ENCODE measurements around the gene PPFIA1.

The PPFIA1 gene

GRCh38 chr11:70419307-70420007, 149.0 kb downstream of the PPFIA1 start:
- no peak for DNase-seq

- DNase-seq: no peak
These were observed 149.5 kb downstream of the PPFIA1 start for GRCh38 chr11:70420008-70420464.

- DNase-seq: no peak
These were observed 150.0 kb downstream of the PPFIA1 start for GRCh38 chr11:70420496-70420895.

DNA sequence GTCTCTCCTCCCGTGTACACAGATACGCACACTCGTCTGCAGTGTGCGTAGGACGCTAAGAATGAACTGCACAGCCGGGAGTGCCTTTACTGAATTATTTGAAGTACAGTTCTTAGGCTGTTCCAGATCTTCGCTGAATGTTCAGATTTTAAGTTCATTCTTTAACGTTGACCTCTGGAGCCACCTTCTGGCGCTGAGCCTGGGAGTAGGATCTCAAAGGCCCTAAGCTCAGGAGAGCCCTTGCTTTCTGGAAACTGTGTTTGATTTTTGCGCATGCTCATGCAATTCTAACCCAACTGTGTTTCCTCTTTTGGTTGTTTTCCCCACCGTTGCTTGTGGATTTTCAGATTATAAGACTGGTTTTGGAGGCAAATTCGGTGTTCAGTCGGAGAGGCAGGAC, 150.6 kb downstream of the PPFIA1 start:
- no peak for DNase-seq

DNA sequence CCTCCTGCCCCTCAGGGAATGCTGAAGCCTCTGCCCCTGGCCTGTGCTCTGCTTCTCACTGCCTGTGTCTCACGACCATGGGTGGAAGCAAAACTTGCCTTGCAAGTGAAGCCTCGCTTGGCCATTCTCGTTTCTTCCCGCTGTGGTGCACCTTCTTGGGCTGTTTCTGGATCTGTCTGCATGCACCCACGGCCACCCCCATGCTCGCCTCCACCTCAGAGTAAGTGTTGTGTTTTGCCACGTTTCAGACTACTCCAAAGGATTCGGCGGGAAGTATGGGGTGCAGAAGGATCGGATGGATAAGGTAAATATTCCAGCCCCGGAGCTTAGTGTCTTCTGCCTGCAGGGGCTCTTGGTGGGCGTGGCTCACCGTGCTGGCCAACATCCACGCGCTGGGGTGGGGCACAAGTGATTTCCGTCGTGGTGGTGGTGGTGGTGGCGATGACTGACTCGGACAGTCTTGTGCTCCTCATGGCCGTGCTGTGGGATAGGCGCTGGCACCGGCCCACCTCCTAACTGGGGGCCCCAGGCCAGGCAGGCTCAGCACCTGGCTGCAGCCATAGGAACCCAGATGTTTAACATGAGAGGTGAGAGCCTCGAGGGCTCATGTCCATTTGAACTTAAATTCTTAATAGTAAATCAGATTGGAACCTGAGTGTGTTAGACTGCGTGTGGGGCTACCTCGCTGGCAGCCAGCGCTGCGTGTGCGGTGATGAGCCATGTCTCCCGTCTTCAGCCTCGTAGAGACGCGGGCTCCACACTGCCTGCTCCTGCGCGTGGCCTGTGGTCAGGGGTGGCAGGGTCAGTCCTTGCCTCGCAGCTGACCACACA, 152.4 kb downstream of the PPFIA1 start:
- no peak for DNase-seq

DNA sequence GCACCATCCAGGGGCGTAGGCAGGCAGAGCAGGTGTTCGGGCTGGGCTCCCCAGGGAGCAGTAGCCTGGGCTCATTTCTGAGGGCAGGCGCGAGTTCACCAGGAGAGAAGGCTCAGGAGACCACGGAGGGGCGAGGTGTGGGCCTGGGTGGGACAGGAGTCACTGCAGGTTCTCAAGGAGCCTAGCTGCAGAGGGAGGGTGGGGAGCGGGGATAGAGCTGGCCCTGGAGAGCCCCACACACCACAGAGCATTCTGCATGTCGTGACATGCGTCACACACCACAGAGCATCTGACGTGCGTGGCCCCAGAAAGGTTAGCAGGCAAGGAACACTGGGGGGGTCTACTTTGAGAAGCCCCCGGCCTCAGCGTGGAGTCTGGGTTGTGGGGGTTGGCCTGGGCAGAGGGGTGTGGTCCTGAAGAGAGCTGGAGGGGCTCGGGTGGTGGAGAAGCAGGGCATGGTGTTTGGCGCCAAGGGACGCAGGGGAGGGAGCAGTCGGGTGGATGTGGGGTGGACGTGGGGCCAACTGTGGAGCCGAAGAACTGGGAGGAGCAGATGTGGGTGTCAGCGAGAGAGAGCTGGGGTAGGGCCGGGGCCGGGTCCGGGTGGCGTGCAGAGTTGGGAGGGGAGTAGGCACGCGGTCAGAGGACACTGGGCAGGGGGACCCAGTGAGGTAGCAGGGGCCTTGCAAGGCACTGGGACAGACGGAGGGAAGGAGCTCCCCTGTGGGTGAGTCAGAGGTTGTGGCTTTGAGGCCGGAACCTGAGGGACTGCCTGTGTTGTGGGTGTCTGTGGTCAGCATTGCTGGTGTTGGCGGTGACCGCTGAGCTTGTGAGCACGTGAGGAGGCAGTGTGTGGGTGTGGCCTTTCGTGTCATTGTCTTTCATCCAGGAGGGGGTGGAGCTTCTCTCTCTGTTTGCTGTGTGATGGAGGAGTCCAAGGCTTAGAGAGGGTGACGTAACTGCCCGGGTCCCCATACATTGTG, 153.3 kb downstream of the PPFIA1 start:
- no peak for DNase-seq

DNA sequence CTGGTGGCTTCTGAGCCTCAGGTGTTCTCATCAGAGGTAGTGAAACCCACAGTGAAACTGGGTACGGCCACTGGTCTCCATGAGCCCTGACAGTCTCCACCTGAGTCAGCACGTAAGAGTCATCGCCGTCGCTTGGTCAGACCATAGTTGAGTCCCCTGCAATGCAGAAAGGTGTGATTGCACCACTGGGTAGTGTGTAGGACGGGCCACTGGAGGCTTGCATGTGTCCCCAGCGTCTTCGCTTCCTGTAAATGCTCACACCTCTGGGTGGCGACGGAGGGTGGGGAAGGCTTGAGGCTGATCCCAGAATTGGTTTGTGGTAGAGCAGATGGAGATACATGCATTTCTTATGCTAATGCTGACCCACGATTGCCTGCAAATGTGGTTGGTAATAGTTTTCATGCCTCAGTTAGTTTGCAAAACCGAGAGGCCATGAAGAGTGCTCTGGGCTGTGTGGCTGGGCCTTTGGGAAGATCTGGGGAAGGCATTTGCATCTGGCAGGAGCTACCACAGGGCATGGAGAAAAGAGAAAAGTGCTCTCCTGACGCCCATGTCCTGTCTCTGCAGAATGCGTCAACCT, 154.4 kb downstream of the PPFIA1 start:
- no peak for DNase-seq

- no peak for DNase-seq
These were observed 156.9 kb downstream of the PPFIA1 start for GRCh38 chr11:70427436-70427835.

DNA sequence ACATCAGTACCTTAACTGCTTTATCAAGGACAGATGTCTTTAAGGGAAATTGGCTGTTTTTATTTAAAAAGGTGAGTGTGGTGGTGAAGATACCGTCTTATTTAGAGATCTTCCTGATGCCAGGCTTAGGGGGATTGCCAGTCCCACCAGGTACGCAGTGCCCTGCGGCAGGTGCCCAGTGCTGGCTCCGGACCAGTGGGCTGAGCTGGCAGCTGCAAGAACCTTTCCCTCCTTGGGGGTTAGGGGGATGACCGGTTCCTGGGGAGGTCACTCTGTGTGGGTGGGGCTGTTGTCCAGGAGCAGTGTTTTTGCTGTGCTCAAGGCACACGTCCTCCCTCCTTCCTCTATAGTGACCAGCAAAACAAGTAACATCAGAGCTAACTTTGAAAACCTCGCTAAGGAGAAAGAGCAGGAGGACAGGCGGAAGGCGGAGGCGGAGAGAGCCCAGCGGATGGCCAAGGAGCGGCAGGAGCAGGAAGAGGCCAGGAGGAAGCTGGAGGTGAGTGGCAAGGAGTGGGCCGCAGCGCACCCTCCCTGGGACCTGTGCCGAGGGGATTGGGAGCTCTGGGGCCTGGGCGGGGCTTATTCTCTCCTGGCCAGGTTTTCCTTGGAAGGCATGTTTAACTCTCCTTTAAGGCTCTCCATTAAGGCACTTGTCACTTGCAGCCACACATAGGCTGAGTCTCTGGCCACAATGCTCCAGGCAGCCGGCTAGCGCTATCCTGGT, 158.4 kb downstream of the PPFIA1 start:
- DNase-seq: no peak

- no peak for DNase-seq
These were observed 158.9 kb downstream of the PPFIA1 start for GRCh38 chr11:70429428-70429705.

DNA sequence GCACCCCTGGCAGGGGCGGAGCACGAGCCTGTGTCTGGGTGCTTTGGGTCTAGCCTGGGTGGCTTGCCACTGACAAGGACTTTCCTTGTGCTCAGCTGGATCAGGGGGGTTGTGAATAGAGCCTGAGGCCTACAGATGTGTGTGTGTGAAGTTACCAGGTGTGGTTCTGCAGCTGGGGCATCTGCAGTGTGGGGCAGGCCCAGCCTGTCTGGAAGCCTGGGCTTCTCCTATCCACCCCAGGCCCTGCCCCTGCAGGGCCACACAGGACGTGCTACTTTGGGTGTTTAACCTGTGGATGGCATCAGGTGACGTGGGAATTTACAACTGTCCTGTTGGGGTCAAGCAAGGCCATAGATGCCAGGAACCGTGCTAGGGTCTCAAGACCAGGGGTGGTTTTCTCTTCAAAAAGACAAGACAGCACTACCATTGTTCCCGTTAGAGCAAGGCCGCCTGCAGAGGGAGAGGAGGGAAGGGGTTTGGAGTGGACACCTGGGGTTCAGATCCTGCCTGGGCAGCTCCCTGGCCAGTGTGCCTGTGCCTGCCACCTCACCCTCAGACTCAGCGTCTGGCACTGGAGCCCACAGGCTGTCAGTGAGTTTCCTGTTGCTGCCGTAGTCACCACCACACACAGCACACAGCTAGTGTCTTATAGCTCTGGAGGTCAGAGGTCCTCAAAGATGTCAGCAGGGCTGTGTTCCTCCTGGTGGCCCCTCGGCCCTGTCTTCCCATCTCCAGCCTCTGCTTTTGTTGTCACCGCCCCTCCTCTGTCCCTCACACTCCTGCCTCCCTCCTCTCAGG, 159.4 kb downstream of the PPFIA1 start:
- no peak for DNase-seq

GRCh38 chr11:70430671-70431574, 160.4 kb downstream of the PPFIA1 start:
- no peak for DNase-seq

DNA sequence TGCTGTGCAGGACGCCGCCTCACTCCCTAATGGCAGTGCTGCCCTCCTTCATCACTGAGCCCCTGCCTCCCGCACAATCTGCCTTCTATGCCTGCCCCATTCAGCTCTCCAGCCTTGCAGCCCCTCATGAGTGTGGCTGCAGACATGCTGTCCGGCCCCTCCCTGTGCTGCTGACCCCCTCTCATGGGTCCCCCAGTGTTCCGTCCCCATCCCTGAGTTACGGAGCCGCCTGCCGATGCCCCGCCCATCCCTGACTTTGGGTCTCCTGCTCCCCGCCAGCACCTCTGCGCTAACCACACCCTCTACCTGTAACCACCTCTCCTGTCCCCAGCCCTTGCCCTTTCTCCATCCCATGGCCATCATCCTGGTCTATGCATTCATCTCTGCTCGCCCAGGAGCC, 161.1 kb downstream of the PPFIA1 start:
- DNase-seq: no peak

GRCh38 chr11:70432065-70432464, 161.6 kb downstream of the PPFIA1 start:
- no peak for DNase-seq

- no peak for DNase-seq
These were observed 162.1 kb downstream of the PPFIA1 start for GRCh38 chr11:70432580-70432979.

DNA sequence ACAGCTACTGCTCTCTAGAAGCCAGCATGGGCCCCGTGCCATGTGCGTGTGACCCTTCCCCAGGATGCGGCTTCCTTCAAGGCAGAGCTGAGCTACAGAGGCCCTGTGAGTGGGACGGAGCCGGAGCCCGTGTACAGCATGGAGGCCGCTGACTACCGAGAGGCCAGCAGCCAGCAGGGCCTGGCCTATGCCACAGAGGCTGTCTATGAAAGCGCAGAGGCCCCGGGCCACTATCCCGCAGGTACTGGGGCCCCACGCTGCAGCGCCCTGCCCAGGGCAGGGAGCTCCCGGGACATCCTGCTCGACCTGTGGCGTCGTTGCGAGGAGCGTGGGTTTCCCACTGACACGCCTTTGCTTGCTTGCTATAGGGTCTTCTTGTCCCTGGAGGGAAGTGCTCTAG, 162.5 kb downstream of the PPFIA1 start:
- no peak for DNase-seq

GRCh38 chr11:70433526-70433925, 163.0 kb downstream of the PPFIA1 start:
- no peak for DNase-seq

Measured in SIG-M5 (cell line).